IPS-11a (cell line): ENCODE results near the gene SLC12A3.

ENCODE experiments used
- H3K4me3 ChIP-seq: one replicate; pipeline ENCODE4 v1.5.1; 2013; ENCODE audit warnings: low read depth, low read length, control low read depth

SLC12A3 gene

GRCh38 chr16:56864960-56865359 is at the start of gene SLC12A3:
Gene SLC12A3, plus strand, starts transcription at chr16:56865207. Its CDS starts 29 bp downstream, at chr16:56865236.
- H3K4me3 ChIP-seq = no peak within 1 kb of the TSS

GRCh38 chr16:56815721-56816120 is 49.3 kb upstream of the SLC12A3 start:
- no peak overlapping the region for H3K4me3 ChIP-seq

GRCh38 chr16:56817056-56817455 is 48.0 kb upstream of the SLC12A3 start:
- H3K4me3 ChIP-seq = no peak overlapping the region

- no peak overlapping the region for H3K4me3 ChIP-seq
These were observed 47.1 kb upstream of the SLC12A3 start for GRCh38 chr16:56817938-56818337.

GRCh38 chr16:56823081-56823733 is 41.8 kb upstream of the SLC12A3 start:
- no peak overlapping the region for H3K4me3 ChIP-seq

- no peak overlapping the region for H3K4me3 ChIP-seq
These were observed 40.7 kb upstream of the SLC12A3 start for GRCh38 chr16:56824331-56824730.

- H3K4me3 ChIP-seq = no peak overlapping the region
These were observed 40.2 kb upstream of the SLC12A3 start for GRCh38 chr16:56824804-56825203.

- no peak overlapping the region for H3K4me3 ChIP-seq
These were observed 39.2 kb upstream of the SLC12A3 start for GRCh38 chr16:56825826-56826225.

GRCh38 chr16:56828647-56829046 is 36.4 kb upstream of the SLC12A3 start:
- no peak overlapping the region for H3K4me3 ChIP-seq

- no peak overlapping the region for H3K4me3 ChIP-seq
These were observed 34.3 kb upstream of the SLC12A3 start for GRCh38 chr16:56830669-56831068.

GRCh38 chr16:56832768-56833167 is 32.2 kb upstream of the SLC12A3 start:
- no peak overlapping the region for H3K4me3 ChIP-seq

- no peak overlapping the region for H3K4me3 ChIP-seq
These were observed 31.6 kb upstream of the SLC12A3 start for GRCh38 chr16:56833243-56833970.

GRCh38 chr16:56835320-56835719 is 29.7 kb upstream of the SLC12A3 start:
- no peak overlapping the region for H3K4me3 ChIP-seq

- H3K4me3 ChIP-seq = no peak overlapping the region
These were observed 28.4 kb upstream of the SLC12A3 start for GRCh38 chr16:56836410-56837230.

- H3K4me3 ChIP-seq = no peak overlapping the region
These were observed 26.2 kb upstream of the SLC12A3 start for GRCh38 chr16:56838622-56839337.

- no peak overlapping the region for H3K4me3 ChIP-seq
These were observed 23.8 kb upstream of the SLC12A3 start for GRCh38 chr16:56841233-56841632.

- no peak overlapping the region for H3K4me3 ChIP-seq
These were observed 23.3 kb upstream of the SLC12A3 start for GRCh38 chr16:56841659-56842058.

- H3K4me3 ChIP-seq = no peak overlapping the region
These were observed 22.9 kb upstream of the SLC12A3 start for GRCh38 chr16:56842133-56842532.

GRCh38 chr16:56844056-56844455 is 21.0 kb upstream of the SLC12A3 start:
- H3K4me3 ChIP-seq = no peak overlapping the region

GRCh38 chr16:56847173-56847910 is 17.7 kb upstream of the SLC12A3 start:
- no peak overlapping the region for H3K4me3 ChIP-seq
